ENCODE measurements around the gene SOCS7.
A peak's percentile ranks its signal among the peaks of the same experiment; 100 is the strongest.
"Not testable (repeated sequence)": the region's sequence is repeated elsewhere in the genome, so short reads cannot be mapped to it uniquely, and the experiment has no call there.

The SOCS7 gene

DNA sequence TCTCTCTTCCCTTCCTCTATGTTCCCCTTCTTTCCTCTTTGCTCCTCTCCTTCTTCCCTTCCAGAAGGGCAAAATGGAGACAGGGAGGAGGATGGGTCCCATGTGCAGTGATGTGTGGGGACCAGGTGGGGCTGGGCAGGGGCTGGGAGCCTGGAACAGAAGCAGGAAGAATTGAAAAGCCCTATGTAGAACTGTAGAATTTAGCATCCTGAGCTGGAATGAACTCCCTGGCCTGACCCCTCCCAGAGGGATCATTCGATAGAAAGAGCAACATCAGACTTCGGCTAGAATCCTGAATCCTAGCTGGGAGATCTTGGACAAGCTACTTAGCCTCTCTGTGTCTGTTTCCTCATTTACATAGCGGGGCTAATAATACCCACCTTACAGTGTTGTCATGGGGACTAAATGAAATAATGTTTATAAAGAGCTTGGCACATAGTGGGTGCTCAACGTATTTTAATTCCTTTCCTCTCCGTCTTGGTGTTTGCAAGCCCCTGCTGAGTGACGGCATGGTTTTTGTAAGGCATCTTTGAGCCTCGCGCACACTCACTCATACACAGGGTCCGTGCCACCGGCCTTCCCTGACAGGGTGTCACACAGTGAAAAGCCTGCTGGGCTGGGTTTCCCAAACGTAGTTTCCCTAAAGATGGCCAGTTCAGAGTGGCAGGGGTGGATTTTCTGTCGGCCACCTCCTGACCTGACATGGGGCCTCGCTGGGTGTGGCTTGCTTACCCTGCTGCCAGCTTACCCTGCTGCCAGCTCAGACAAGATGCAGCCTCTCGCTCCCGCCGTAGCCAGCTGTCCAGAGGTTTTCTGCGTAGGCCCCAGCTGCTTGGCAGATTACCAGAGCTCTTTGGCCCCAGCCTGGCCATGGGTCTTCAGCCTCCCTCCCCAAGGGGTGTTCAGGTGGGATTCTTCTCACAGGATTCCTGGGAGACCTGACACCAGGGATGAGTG, 70.5 kb downstream of the SOCS7 start:
- DNase-seq (ENCODE audit: low read depth in 3 of 3), result no peak

DNA sequence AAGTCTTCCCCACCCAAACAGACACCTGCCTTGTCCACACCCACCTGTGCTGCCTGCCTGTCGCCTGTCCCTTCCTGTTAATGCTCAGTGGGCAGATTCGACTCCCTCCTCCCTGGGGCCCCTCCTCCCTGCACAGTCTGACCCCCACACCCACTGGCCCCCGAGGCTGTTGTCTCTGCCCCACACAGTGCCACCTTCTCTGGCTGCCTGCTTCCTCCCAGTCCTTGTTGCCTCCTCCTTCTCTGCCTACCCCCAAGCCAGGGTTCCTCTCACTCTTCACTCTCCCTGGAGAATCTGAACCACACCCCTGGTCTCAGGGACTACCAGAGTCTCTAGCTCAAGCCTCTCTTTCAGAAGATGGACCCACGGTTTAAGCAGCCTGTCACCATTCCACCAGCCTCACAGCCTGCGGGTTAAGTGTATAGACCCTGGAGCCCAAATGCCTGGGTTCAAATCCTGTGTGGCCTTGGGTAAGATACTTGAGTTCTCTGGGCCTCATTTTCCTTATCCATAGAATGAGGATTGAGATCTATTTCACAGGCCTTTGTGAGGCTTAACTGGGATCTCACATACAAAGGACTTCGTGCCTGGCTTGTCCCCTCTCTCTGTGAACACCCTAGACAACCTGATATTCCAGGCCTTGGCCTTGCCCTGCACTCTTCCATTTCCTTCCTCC, 72.8 kb downstream of the SOCS7 start:
- no peak for DNase-seq (ENCODE audit: low read depth in 3 of 3)

DNA sequence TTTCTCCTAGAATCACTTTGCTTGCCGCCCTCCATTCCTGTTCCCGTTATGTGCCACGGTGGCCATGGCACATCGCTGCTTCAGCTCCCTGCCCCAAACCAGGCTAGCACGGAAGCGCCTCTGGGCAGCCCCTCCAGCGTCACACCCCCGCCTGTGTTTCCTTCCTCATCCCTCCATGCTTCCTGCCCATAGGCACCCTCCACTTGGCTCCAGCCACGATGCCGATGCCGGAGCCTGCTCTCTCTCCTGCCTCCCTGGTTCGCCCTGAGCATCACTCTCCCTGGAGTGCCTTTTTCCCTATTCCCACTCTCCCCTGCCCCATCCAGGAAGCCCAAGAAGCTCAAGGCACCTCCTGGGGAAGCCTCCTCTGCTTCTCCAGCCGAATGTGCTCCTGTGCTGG, 73.4 kb downstream of the SOCS7 start:
- no peak for DNase-seq (ENCODE audit: low read depth in 3 of 3)

DNA sequence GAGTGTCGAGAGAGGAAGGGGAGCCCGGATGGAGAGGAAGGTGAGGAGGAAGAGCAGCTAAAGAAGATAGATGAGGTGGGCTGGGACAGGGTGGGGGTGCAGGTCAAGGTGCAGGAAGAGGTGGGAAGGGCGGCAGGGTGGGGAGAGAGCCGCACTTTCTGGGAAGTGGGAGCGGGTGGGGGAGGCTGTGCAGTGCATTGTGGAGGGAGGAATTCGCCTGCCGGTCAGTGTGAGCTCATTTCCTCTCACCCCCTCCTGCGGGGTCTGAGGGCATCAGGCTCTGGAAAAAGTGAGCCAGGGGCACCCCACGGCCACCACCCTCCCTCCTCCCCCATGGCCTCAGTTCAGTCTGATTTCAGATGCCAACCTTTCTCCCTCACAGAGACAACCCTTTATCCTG, 74.1 kb downstream of the SOCS7 start:
- no peak for DNase-seq (ENCODE audit: low read depth in 3 of 3)

DNA sequence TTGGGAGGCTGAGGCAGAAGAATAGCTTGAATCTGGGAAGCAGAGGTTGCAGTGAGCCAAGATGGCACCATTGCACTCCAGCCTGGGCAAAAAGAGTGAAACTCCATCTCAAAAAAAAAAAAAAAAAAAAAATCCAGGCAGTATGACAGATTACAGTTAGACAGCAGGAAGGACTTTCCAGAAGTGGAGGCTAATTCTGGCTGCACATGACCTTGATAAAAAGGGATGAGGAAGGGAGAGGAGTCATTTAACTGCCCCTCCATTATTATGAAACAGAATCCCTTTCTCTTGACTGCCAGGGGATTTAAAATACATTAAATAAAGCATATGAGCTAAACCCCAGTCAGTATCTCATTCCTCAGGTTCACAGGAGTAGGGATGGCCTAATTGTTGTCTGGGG, 74.8 kb downstream of the SOCS7 start:
- no peak for DNase-seq (ENCODE audit: low read depth in 3 of 3)

DNA sequence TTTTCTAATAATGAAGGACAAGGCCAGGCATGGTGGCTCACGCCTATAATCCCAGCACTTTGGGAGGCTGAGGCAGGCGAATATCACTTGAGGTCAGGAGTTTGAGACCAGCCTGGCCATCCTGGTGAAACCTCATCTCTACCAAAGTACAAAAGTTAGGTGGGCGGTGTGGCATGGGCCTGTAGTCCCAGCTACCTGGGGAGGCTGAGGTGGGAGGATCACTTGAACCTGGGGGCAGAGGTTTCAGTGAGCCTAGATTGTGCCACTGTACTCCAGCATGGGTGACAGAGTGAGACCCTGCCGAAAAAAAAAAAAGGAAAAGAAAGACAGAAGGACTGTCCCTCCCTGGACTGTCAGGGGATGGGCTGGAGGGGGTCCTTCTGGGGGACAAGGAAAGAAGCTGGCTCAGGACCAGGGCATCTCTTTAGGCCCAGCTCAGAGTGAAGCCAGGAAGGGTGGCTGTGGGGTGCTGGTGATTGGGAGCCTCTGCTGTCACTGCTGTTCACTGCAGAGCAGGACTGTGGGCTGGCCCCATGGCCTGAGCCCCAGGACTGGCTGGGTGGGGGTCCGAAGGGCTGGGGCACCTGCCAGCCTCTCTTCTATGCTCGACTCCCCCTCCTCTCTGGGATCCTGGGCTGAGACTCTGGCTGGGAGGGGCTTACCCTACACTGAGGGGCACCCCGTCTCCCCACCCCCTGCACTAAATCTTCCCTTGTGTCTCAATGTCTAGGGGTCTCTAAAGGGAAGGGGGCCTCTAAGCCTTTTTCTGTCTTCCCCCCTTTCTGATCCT, 75.7 kb downstream of the SOCS7 start:
- DNase-seq (ENCODE audit: low read depth in 3 of 3), result no peak

DNA sequence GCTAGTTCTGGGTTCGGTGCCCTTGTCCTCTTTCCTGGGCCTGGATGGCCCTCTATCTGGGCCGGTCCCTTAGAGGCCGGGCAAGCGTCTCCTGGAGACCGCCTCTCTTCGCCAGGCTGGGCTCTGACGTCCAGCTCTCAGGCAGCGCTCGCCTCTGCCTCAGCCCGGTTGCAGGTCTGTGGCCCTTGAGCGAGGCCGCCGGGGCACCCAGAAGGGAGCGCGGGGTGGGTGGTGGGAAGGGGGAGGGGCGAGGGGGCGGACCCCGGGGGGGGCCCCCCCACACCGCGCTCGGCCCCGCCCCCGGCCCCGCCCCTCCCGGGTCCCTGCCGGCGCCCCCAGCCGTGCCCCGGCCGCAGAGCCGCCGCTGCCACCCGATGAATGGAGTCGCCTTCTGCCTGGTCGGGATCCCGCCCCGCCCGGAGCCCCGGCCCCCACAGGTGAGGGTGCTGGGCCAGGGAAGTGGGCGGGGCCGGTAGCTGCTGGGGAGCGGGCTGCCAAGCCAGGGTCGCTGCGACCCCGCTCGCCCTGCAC, 76.5 kb downstream of the SOCS7 start, which contains the start of gene ARHGAP23:
Gene ARHGAP23, plus strand, starts transcription at position 353 of the 531 bp plus-strand sequence. Its CDS starts 22 bp downstream, at position 375.
- peak in 2 of 3 experiments; percentile 18 to 19 for DNase-seq (ENCODE audit: low read depth in 3 of 3)

DNA sequence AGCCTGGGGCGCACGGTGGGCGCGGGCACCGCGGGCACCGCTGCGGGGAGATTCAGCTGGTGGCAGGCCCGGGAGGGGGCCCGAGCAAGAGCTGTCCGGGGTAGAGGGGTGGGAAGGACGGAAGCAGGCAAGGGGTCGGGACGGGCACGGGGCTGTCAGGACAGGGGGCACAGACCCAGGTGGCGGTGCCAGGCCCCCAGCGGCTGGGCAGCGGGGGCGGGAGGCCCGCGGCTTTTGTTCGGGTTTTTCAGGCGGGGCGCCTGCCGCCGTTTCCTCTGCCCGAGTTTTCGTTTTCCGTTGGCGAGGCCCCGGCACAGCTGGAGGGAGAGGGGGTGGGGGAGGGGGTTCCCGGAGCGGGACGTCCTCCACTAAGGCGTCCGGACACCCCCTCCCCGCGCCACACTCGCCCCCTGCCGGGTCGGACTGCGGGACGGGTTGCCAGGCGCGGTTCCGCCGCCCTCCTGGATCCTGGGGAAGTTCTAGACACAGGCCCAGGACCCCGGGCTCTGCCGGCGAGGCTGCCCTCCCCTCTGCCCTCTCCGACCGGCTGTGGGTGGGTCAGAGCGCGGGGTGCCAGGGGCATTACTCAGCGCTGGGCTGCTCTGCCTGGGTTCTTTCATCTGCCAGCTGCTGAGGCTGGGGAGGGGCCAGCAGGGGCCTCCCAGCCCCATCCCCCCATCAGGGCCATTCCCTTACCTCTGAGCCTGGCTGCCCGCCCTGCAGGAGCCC, 77.2 kb downstream of the SOCS7 start:
- no peak for DNase-seq (ENCODE audit: low read depth in 3 of 3)

DNA sequence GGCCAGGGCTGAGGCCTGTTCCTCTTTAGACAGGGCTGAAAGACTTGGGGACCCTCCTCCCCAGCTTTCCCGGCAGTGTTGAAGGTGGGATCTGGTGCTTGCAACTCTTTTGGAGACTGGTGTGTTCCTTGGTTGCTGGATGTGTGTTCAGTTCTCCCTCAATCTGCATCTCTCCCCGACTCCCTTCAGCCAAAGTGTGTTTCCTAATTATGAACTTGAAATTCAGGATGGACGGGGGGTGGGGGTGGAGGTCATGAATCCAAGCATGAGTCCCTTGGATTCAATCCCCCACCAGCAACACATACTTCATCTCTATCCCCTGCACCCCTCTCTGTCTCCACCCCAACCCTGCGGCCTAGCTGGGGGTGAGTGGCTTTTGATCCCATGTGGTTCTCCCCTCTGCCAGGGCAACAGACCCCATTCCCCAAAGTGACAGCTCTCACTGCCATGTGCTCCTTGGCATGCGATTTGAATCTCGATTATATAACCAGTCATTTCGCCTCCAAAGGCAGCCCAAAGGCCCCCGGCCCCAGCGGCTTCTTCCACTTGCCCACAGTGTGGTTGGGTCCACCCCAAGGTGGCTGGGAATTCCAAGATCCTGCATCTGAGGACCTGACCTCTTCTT, 77.9 kb downstream of the SOCS7 start:
- no peak for DNase-seq (ENCODE audit: low read depth in 3 of 3)

DNA sequence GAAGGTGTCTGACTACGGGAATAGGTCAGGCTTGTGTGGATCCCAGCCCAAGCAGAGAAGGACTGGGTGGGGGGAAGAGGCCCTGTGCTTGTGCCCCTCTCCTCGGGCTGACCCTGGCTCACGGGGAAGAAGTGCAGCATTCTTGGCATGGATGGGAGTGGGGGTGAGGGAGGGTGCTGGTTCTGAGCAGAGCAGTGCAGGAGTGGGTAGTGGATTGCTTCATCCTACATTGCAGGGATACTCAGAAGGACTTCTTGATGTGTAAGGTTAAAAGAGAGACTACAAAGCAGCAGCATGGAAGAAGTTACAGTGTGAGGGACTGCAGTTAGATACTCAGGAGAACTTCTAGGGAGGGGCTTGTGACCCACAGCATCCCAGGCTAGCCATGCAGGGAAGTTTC, 78.7 kb downstream of the SOCS7 start:
- no peak for DNase-seq (ENCODE audit: low read depth in 3 of 3)

DNA sequence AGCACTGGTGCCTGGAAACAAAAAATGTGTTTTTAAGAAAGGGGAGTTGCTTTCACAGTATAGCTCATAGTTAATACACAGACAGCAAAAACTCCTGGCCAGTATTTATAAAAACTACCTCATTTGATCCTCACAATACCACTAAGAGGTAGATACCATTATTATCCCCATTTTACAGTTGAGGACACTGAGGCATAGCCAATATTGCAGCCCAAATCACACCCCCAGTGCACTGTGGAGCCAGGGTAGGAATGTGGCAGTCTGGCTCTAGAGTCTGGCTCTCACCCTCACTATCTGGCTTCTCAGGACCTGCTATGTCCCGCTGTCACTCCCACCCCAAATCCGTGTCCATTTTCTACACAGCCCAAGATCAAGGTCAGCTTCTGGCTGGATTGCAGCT, 79.2 kb downstream of the SOCS7 start:
- DNase-seq (ENCODE audit: low read depth in 3 of 3), result no peak

DNA sequence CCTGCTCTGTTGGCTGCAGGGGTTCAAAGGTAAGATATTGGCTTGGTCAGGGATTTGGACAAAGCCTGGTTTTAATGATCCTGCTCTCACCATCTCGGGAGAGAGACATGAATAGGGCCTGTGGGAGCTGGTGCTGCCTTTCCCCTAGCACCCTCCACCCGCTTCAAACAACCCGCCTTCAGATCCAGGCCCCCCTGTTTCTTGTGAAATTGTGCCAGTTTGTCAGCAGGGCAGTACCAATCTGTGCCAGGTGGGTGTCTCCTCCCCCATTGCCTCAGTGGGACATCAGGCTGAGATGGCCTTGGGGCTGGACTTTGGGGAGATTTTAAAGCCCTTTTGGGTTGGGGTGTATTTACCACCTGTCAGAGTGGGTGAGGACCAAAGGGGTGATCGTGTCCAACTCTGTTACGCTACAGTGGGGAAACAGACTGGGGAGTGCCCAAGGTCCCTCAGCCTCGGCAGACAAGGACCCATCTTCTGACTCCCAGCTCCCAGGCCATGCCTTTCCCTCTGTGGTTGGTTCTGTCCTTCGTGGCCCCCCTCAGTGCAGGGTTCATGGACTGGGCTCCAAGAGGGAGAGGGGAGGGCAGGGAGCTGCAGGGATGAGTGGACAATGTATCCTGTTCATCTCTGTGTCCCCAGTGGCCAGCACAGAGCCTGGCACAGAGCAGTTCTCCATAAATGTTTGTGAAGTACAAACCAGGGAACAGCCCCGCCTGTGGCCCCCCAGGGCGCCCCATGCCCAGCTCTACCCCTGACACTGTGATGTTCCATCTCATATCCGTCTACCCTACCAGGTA, 79.9 kb downstream of the SOCS7 start:
- DNase-seq (ENCODE audit: low read depth in 3 of 3), result no peak

DNA sequence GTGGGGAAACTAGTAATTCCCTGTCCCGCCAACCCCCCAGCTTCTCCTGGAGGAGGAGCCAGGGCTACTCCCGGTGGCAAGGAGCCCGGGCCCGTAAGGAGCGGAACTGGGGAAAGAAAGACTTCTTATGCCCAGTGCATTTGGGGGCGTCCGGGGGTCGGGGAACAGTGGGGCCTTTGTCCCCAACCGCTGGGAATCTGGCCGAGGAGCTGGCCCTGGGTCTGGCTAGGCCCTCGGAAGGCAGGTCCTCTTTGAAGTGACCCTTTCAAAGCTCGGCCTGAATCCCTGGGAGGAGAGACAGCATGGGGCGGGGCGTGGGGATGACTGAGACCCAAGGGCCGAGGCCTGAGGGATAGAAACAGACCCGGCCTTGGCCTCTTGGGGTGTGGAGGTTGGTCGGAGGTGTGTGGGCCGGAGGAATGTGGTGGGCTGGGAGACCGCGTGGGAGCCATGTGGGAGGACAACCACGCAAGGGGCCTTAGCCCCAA, 82.6 kb downstream of the SOCS7 start:
- no peak for DNase-seq (ENCODE audit: low read depth in 3 of 3)

DNA sequence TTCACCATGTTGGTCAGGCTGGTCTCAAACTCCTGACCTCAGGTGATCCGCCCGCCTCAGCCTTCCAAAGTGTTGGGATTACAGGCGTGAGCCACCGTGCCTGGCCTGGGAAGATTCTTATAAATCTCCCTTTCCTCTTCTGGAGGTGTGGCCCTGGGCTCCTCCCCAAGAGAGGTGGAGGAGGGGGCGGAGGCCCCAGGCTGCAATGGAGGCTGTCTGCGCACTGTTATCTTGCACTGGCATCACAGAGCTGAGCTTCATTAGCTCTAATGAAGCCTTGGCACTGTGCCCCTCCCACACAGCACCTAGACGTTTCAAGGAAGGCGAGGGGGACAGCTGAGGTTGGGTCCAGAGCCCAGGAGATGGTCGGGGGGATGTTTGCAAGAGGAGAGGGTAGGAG, 84.2 kb downstream of the SOCS7 start:
- DNase-seq (ENCODE audit: low read depth in 3 of 3), result no peak

DNA sequence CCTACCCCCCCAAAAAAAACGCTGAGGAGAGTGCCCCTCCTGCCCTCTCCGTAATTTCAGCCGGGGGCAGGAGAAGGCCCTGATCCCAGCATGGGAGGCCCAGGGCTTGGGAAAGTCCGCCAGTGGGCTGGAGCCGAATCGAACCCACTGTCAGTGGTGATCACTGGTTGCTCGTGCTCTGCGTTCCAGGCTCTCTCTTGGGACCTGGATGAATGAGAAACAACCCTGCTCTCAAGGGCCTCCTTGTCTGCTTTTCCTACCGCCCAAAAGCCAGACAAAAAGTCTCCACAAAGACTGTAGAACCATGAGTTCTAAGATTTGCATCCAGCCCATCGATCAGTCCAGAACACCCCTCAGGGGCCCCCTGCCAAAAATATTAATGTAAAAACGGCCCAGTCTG, 84.7 kb downstream of the SOCS7 start:
- no peak for DNase-seq (ENCODE audit: low read depth in 3 of 3)

DNA sequence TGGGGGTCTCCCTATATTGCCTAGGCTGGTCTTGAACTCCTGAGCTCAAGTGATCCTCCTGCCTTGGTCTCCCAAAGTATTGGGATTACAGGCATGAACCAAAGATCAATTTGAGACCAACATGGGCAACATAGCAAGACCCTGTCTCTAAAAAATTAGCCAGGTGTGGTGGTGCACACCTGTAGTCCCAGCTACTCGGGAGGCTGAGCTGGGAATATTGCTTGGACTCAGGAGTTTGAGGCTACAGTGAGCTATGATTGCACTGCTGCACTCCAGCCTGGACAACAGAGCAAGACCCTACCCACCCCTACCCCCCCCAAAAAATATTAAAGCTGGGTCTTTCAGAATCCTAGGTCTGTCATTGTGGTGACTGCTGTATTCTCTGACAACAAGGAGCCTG, 85.7 kb downstream of the SOCS7 start:
- not testable (repeated sequence) for DNase-seq (ENCODE audit: low read depth in 3 of 3)

DNA sequence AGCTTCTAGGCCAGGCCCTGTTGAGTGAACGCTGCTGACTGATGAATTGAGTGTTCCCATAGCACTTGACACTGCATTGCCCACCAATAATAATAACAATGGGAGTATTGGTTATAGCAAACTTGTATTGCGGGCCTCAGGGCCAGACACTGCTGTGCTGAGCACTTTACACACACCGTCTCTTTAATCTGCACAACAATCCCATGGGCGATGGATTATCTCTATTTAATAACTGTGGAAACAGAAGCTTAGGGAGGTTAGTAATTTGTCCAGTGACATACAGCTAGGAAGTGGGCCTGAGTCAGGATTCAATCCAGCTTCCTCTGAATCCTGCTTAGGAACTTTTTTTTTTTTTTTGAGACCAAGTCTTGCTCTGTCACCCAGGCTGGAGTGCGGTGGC, 87.8 kb downstream of the SOCS7 start:
- DNase-seq (ENCODE audit: low read depth in 3 of 3), result no peak

DNA sequence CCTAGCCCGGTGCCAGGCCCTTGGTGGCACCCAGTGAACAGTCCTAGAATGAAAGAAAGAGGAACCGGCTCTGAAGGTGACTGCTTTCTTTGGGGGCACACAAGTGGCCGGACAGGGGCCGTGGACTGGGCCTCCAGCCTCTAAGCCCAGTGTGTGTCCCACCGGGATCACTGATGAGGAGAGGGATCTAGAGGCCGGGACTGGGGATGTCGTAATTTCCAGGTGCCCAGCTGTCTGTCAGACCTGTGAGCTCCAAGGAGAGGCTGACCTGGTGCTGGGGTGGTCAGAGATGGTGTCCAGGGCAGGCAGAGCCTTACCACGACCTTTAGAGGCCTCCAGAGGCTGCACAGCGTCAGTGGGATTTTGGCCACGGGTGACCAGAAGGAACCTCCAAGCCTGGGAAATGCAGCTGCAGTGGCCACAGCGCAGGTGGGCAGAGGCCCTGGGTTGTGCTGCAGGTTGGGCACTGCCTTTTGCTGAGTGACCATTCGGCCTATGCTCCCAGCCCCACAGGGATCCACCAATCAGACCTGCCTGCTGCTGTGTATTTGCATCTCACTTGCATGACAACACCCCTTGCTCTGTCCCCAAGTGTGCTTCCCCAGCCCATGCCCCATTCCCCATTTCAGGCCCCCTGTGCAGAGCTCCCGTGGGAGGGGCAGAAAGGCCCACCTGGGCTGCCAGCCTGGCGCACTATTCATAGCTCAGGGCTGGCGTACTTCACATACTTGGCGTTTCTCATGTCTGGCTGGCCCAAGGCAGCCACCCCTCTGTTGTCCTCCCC, 89.2 kb downstream of the SOCS7 start:
- no peak for DNase-seq (ENCODE audit: low read depth in 3 of 3)
